ENCODE data around the gene FBLL1.

- TF ChIP-seq CTCF (IDR thresholded peaks at IDR 0.05) (peak in 1 of 6 experiments; percentile 7), POLR2A (IDR thresholded peaks at IDR 0.05) (peak in 3 of 4 donors; percentile 66 to 89 (median 79))
These were observed 50.6 kb downstream of the FBLL1 start for GRCh38 chr5:168579488-168580226.

Data from esophagus squamous epithelium (tissue), 4 donors.